B cell (primary cell): ENCODE data around the gene POMT1. TPM values are rescaled to one million over a fixed set of nuclear protein-coding genes. Genes with fewer than 3 reads are reported as not detected.

Experiments
- ATAC-seq: fragments of 200-7000 bp; cut with Tn5 transposase; one replicate; pipeline ENCODE4 v1.10.0; 2021; ENCODE audit warnings: low read depth, mild to moderate bottlenecking, moderate number of reproducible peaks, moderate library complexity
- CTCF ChIA-PET: fragments of 350-600 bp; sonication (Branson Sonifier 250); formaldehyde crosslinking; loops from one replicate; lab custom pipeline; 2021; ENCODE audit warnings: antibody characterized with exemption, inconsistent platforms; lab: Charles Lee
- POLR2A ChIA-PET: fragments of 350-600 bp; sonication (Branson Sonifier 250); formaldehyde crosslinking; loops from one replicate; lab custom pipeline; 2021; ENCODE audit warnings: antibody characterized with exemption; lab: Charles Lee
- DNase-seq: peaks from one replicate; pipeline ENCODE4 v3.0.0; 2013
- H2AFZ ChIP-seq: 2 replicates; pipeline ENCODE4 v1.6.1; 2012; ENCODE audit warnings: mild to moderate bottlenecking, low read depth, low read length; ENCODE audit not compliant: insufficient read depth, poor library complexity, severe bottlenecking
- H3K27ac ChIP-seq, 2 donors: 1 replicate in 1 of 2; 2 replicates in 1 of 2; pipeline ENCODE4 v1.5.1; 2012 to 2013; ENCODE audit warnings: low read length in 2 of 2, mild to moderate bottlenecking in 2 of 2, moderate library complexity in 1 of 2
- H3K27me3 ChIP-seq, 4 experiments: fragments of 200-600 bp in 1 of 4; sonication (generic) in 1 of 4; replicated peaks in 1 of 4; 1 replicate in 2 of 4; 2 replicates in 2 of 4; pipeline versions ENCODE4 v1.6.1 to v1.7.0; 2013 to 2016; ENCODE audit warnings: low read length in 3 of 4, mild to moderate bottlenecking in 2 of 4, mixed read lengths in 1 of 4, moderate library complexity in 1 of 4; ENCODE audit not compliant: insufficient read depth in 4 of 4, control insufficient read depth in 3 of 4; ENCODE audit errors: control extremely low read depth in 1 of 4
- H3K36me3 ChIP-seq, 2 experiments: replicated peaks in 1 of 2; 1 replicate in 1 of 2; 2 replicates in 1 of 2; pipeline versions ENCODE4 v1.6.1 to v1.7.1; 2013; ENCODE audit warnings: low read length in 1 of 2; ENCODE audit not compliant: insufficient read depth in 2 of 2, control insufficient read depth in 1 of 2; ENCODE audit errors: control extremely low read depth in 1 of 2, extremely low read depth in 1 of 2
- H3K4me1 ChIP-seq, 2 donors: fragments of 200-600 bp in 1 of 2; sonication (generic) in 1 of 2; 1 replicate in 1 of 2; 2 replicates in 1 of 2; pipeline versions ENCODE4 v1.5.1 to v1.6.1; 2013 to 2017; ENCODE audit warnings: low read length in 2 of 2; ENCODE audit not compliant: control insufficient read depth in 2 of 2, insufficient read depth in 2 of 2
- H3K4me2 ChIP-seq: replicated peaks from 2 replicates; pipeline ENCODE3; 2012; ENCODE audit warnings: mild to moderate bottlenecking, low read depth, low read length; ENCODE audit not compliant: poor library complexity, severe bottlenecking
- H3K4me3 ChIP-seq, 5 experiments: fragments of 200-600 bp in 1 of 5; sonication (generic) in 1 of 5; 1 replicate in 3 of 5; 2 replicates in 2 of 5; pipeline versions ENCODE4 v1.5.1 to v1.7.0; 2011 to 2016; ENCODE audit warnings: low read length in 4 of 5, mild to moderate bottlenecking in 4 of 5, low read depth in 2 of 5, control low read depth in 1 of 5, moderate library complexity in 1 of 5; ENCODE audit not compliant: insufficient read depth in 1 of 5; ENCODE audit errors: control extremely low read depth in 1 of 5, extremely low read depth in 1 of 5
- H3K79me2 ChIP-seq: fragments of 200-600 bp; sonication (generic); one replicate; pipeline ENCODE4 v1.6.0; 2016; ENCODE audit warnings: low read length; ENCODE audit not compliant: control insufficient read depth, insufficient read depth
- H3K9ac ChIP-seq: fragments of 200-600 bp; sonication (generic); 2 replicates; pipeline ENCODE4 v1.6.1; 2017; ENCODE audit warnings: mild to moderate bottlenecking, low read length, moderate library complexity
- H3K9me3 ChIP-seq, 3 donors: one replicate each; pipeline versions ENCODE4 v1.6.1 to v1.7.1; 2013; ENCODE audit warnings: low read length in 2 of 3; ENCODE audit not compliant: control insufficient read depth in 2 of 3, insufficient read depth in 1 of 3; ENCODE audit errors: control extremely low read depth in 1 of 3
- H4K20me1 ChIP-seq: 2 replicates; pipeline ENCODE4 v1.6.0; 2012; ENCODE audit warnings: mild to moderate bottlenecking, low read length; ENCODE audit not compliant: insufficient read depth, control insufficient read depth, poor library complexity, severe bottlenecking
- H3K27ac Mint-ChIP-seq: one replicate; pipeline ENCODE4 v1.8.0; 2021; ENCODE audit warnings: mixed read lengths
- H3K27me3 Mint-ChIP-seq: one replicate; pipeline ENCODE4 v1.8.0; 2021; ENCODE audit warnings: mixed read lengths
- H3K4me1 Mint-ChIP-seq: one replicate; pipeline ENCODE4 v1.8.0; 2021; ENCODE audit warnings: mixed read lengths
- H3K4me3 Mint-ChIP-seq: one replicate; pipeline ENCODE4 v1.8.0; 2021; ENCODE audit warnings: mixed read lengths
- H3K9me3 Mint-ChIP-seq: one replicate; pipeline ENCODE4 v1.8.0; 2022; ENCODE audit warnings: mixed read lengths; ENCODE audit not compliant: insufficient read depth
- CTCF ChIP-seq: fragments of 200-600 bp; IDR thresholded peaks from one replicate; pipeline ENCODE4 v1.8.0; 2022; ENCODE audit warnings: antibody characterized with exemption, mild to moderate bottlenecking
- EZH2 ChIP-seq: IDR thresholded peaks from 2 replicates; pipeline ENCODE4 v1.6.1; 2012; ENCODE audit warnings: borderline replicate concordance, low read depth, mild to moderate bottlenecking, moderate library complexity, low read length; ENCODE audit not compliant: insufficient read depth, poor library complexity, severe bottlenecking
- WGBS: methylation state at CpG from one replicate; pipeline ENCODE4 v1.1.5; 2013; ENCODE audit warnings: missing lambda C conversion rate; ENCODE audit not compliant: insufficient coverage; 5-methylcytosine and 5-hydroxymethylcytosine counted together
- intact Hi-C: fragments of 100-400 bp; cut with micrococcal nuclease; formaldehyde crosslinking; loops from one replicate; pipeline ENCODE4 v1.10.0; 2022
- polyA plus RNA-seq: library from polyadenylated mRNA; depleted of rRNA; stranded (reverse); fragments of >200 nt; gene quantifications from 2 replicates; pipeline ENCODE4 v1.2.3, GENCODE V29; 2012
- total RNA-seq, 2 donors: library from RNA; stranded (reverse); fragments of 120-200 nt in 1 of 2; gene quantifications; 1 replicate in 1 of 2; 2 replicates in 1 of 2; pipeline versions ENCODE4 v1.2.3 to v1.2.4, GENCODE V29; 2013 to 2022

Gene POMT1
- total and polyA plus RNA-seq, 2 donors (not counting 1 experiment from before 2014, with no cell fraction given), result 41.9 to 42.0 TPM

- Histone ChIP-seq H3K4me1 (no peaks in the 10 kb centered on the region), H3K36me3 (peaks cover 0 to 92% of the 10 kb centered on the region in 2 experiments), H3K9me3 (no peaks in the 10 kb centered on the region), H3K9ac (no peak overlapping the region), H3K79me2 (peaks cover 37% of the 10 kb centered on the region), H2AFZ (no peak overlapping the region), H3K4me3 (no peak overlapping the region), H4K20me1 (peaks cover 83% of the 10 kb centered on the region), H3K27ac (no peak overlapping the region), H3K4me2 (no peak overlapping the region), H3K27me3 (no peaks in the 10 kb centered on the region)
- Mint-ChIP-seq H3K4me1 (peaks cover 1% of the 10 kb centered on the region), H3K27ac (no peak overlapping the region), H3K9me3 (no peaks in the 10 kb centered on the region), H3K27me3 (no peaks in the 10 kb centered on the region), H3K4me3 (no peak overlapping the region)
- intact Hi-C loops, result no loop called here
- CTCF ChIA-PET, result interaction anchor here (0.6 to 5.0 kb wide), 10 partner anchors 8 to 128 kb away, joined by 3 to 29 read pairs (median 4); no protein-coding TSS in a partner anchor
- WGBS, result 93% methylated on average over 7 of the region's 11 CpGs
- TF ChIP-seq CTCF (no peak), EZH2 (no peak)
- no peak for ATAC-seq
- POLR2A ChIA-PET, result no interaction called here
- DNase-seq, result no peak
These were observed 25.4 kb upstream of the POMT1 start for GRCh38 chr9:131477367-131477766.

DNA sequence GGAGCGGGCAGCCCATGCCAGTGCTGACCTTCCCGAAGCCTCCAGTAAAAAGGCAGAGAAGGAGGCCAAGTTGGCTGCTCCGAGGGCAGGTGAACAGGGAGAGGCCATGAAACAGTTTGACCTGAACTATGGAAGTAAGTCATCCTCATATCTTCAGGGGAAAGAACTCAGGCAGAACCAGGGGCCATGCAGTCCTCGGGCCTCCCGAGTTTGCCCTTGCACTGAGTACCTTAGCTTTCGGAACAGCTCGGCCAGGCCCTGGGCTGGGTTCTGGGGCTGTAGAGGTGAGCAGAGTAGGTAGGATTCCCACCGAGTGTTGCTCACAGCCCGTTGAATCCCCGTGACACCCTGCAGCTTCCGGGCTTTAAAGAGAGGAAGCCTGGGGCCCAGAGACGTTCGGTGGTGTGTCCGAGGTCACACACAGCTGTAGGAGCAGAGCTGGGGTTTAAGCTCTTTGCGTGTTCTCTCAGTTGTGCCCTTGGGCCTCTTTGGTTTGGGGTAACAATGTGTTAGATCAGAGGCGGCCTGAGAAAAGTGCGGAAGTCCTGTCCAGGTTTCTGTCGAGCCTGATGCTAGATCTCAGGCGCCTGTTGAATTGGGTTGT is 24.8 kb upstream of the POMT1 start:
- H4K20me1 ChIP-seq, result peaks cover 87% of the 10 kb centered on the region

More for the DNA sequence above, 24.8 kb upstream of the POMT1 start:
- no peaks in the 10 kb centered on the region for H3K27me3 Mint-ChIP-seq
- Histone ChIP-seq H3K4me1 (no peaks in the 10 kb centered on the region), H3K4me3 (no peak overlapping the region), H3K9ac (no peak overlapping the region), H3K27ac (no peak overlapping the region), H3K79me2 (peaks cover 42% of the 10 kb centered on the region), H3K9me3 (no peaks in the 10 kb centered on the region), H3K4me2 (no peak overlapping the region), H3K36me3 (peaks cover 0 to 94% of the 10 kb centered on the region in 2 experiments), H2AFZ (no peak overlapping the region), H3K27me3 (no peaks in the 10 kb centered on the region)
- WGBS, result 92% methylated on average over 19 of the region's 19 CpGs
- no peaks in the 10 kb centered on the region for H3K9me3 Mint-ChIP-seq
- POLR2A ChIA-PET, result no interaction called here
- ATAC-seq (no peak), DNase-seq (no peak)
- H3K4me3 Mint-ChIP-seq, result no peak overlapping the region
- CTCF ChIA-PET, result interaction anchor here (0.7 to 5.0 kb wide), 8 partner anchors 8 to 128 kb away, joined by 3 to 29 read pairs (median 4); no protein-coding TSS in a partner anchor
- intact Hi-C loops, result loop anchor here (1.0 kb wide), 1 partner anchor 128 kb away; no protein-coding TSS in a partner anchor
- H3K4me1 Mint-ChIP-seq, result peaks cover 1% of the 10 kb centered on the region
- no peak for TF ChIP-seq CTCF
- no peak for TF ChIP-seq EZH2
- H3K27ac Mint-ChIP-seq, result no peak overlapping the region
